GM10266 (cell line): Measurements from ENCODE around the gene TPPP3.

Source experiments
- DNase-seq: peaks from one replicate; pipeline ENCODE4 v3.0.0; 2012; ENCODE audit errors: extremely low spot score
- CTCF ChIP-seq: IDR thresholded peaks from 2 replicates; pipeline ENCODE4 v1.5.1; 2012; ENCODE audit warnings: mild to moderate bottlenecking, low read depth; ENCODE audit not compliant: control insufficient read depth, insufficient read depth; ENCODE audit errors: missing control alignments

TPPP3 gene

GRCh38 chr16:67426022-67426421 lies 32.7 kb upstream of the TPPP3 start:
- no peak for DNase-seq
- no peak for TF ChIP-seq CTCF

GRCh38 chr16:67425580-67425979 lies 32.3 kb upstream of the TPPP3 start:
- no peak for TF ChIP-seq CTCF
- DNase-seq: no peak

- no peak for DNase-seq
- TF ChIP-seq CTCF: no peak
Measured at GRCh38 chr16:67425061-67425460, 31.8 kb upstream of the TPPP3 start.

GRCh38 chr16:67424261-67424615 lies 30.9 kb upstream of the TPPP3 start:
- no peak for DNase-seq
- no peak for TF ChIP-seq CTCF

GRCh38 chr16:67423611-67424260 lies 30.4 kb upstream of the TPPP3 start:
- no peak for DNase-seq
- no peak for TF ChIP-seq CTCF

- DNase-seq: no peak
- no peak for TF ChIP-seq CTCF
Measured at GRCh38 chr16:67423015-67423414, 29.7 kb upstream of the TPPP3 start.

- no peak for TF ChIP-seq CTCF
- no peak for DNase-seq
Measured at GRCh38 chr16:67421030-67421429, 27.7 kb upstream of the TPPP3 start.
